B cell (primary cell): ENCODE results near the gene PSMD1.

Experiments
- CTCF ChIP-seq: fragments of 200-600 bp; IDR thresholded peaks from one replicate; pipeline ENCODE4 v1.8.0; 2022; ENCODE audit warnings: antibody characterized with exemption, mild to moderate bottlenecking
- EZH2 ChIP-seq: IDR thresholded peaks from 2 replicates; pipeline ENCODE4 v1.6.1; 2012; ENCODE audit warnings: borderline replicate concordance, low read depth, mild to moderate bottlenecking, moderate library complexity, low read length; ENCODE audit not compliant: insufficient read depth, poor library complexity, severe bottlenecking

GRCh38 chr2:231198291-231199173 is 141.9 kb downstream of the PSMD1 start, which contains the start of gene ARMC9:
- TF ChIP-seq CTCF (no peak), EZH2 (no peak)
